Spleen (tissue), 7 donors: Measurements from ENCODE around the gene ASB13.

Experiments
- CTCF ChIP-seq, 11 experiments: fragments of 200-600 bp in 7 of 11; fragments of 450-650 bp in 4 of 11; sonication (generic) in 4 of 11; IDR thresholded peaks in 8 of 11; conservative IDR thresholded peaks in 3 of 11; 1 replicate in 7 of 11; 2 replicates in 4 of 11; pipeline versions ENCODE4 v1.4.0 to v1.8.0; 2016 to 2021; ENCODE audit warnings: antibody characterized with exemption in 11 of 11, inconsistent platforms in 4 of 11, mild to moderate bottlenecking in 1 of 11
- POLR2A ChIP-seq, 3 donors: fragments of 450-650 bp; IDR thresholded peaks; one replicate each; pipeline ENCODE4 v1.5.1; 2017; ENCODE audit warnings: antibody characterized with exemption in 3 of 3, mild to moderate bottlenecking in 1 of 3
- POLR2AphosphoS5 ChIP-seq, 3 donors: sonication (generic); formaldehyde crosslinking; IDR thresholded peaks; one replicate each; pipeline ENCODE4 v1.5.1; 2017; ENCODE audit warnings: antibody characterized with exemption in 3 of 3
- donor health status: DM: no; HTN: no; CAD: no; lungs with moderate emphysema.
- donor health status: DM: no; HTN: no; CAD: no.
- donor health status: DM: no; HTN: no; CAD: no.

DNA sequence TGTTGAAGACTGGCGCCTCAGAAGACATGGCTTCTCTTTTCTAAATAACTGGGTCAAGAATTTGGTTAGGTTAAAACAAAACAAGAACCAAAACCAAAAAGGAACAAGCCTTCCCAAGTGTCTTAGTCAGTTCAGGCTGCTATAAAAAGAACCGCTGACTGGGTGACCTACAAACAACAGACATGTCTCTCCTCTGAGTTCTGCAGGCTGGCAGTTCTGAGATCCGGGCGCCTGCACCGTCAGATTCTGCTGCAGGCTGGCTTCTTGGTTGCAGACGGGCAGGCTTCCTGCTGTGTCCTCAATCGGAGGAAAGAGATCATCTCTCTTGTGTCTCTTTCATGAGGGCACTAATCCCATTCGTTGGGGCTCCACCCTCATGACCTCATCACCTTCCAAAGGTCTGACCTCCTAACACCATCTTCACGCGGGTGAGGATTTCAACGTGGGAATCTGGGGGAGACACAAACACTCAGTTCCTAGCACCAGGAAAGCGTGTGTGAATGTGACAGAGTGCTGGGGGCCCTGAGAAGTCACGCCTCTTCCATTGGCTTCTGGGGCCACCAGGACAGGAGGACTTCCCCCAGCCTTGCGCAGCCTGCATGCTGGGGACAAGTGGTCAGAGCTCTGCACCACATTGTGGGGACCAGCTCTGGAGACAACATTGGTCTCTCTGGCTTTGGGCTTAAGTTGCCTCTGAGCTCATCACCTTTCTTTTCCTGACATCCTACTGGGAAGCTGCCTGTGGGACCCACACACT, 63.1 kb downstream of the ASB13 start:
- TF ChIP-seq CTCF (IDR thresholded peaks at IDR 0.05 in 8 of 11, conservative IDR thresholded peaks at IDR 0.05 in 3 of 11) (no peak), POLR2A (IDR thresholded peaks at IDR 0.05) (no peak), POLR2AphosphoS5 (IDR thresholded peaks at IDR 0.05) (no peak)
